HG02642 (cell line): ENCODE data around the gene VWA2.

Experiments used
- ATAC-seq: cut with Tn5 transposase; IDR thresholded peaks from one replicate; pipeline ENCODE4 v1.9.1; 2021; ENCODE audit warnings: mild to moderate bottlenecking; ENCODE audit not compliant: unreplicated experiment, poor library complexity

Gene VWA2

DNA sequence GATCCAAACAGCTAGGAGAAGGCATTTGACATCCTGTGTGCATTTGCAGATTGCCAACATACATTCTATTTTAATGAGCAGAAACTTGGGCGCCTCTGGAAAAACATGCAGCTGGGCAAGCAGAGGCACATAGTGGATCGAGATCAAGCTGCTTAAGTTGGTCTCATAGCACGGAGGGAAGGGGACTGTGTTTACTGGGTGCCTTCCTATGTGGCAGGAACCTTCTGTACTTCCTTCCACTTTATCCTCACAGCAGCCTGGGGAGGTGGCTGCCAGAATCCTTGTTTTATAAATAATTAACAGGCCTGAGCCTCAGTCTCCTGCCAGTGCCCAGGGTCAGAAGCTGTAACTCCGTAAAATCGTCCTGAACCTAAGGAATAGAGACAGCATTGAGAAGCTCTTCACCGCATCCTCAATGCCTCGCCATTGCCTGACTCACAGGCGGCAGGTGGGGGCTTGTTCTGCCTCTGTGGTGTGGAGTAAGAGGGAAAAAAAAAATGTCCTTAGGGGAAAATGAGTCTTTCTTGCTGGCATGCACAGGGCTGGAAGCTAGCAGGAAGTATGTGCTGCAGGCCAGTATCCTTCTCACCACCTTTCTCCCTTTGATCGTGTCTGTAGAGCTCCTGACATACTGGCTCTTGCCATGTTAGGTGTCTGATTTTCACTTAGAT is 6.2 kb downstream of the VWA2 start:
- no peak for ATAC-seq

DNA sequence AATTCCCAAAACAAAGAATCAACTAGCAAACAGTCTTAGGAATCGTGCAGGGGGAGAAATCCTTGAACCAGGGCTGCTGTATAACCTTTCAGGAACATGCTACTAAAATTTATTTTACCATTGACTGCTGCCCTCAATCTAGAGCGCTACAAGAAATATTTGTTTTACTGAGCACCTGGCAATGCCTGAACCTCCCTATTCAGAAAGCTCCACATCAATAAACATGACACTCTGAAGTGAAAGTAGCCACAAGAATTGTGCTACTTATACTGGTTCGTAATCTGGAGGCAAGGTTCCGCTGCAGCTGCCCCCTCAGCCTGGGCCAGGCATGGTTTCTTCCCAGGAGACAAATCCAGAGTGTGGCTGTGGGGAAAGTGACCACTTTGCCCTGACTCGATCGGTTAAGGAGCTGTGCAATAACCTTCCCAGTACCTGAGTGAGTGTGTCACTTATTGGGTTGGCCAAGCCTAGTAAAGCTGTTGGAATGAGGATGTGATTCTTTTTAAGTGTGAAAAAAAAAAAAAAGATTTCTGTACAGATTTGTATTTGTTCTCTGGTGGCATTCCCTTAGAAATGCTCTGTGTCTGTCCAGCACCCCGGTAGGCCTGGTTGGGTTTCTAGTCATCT is 7.7 kb downstream of the VWA2 start:
- ATAC-seq = no peak

DNA sequence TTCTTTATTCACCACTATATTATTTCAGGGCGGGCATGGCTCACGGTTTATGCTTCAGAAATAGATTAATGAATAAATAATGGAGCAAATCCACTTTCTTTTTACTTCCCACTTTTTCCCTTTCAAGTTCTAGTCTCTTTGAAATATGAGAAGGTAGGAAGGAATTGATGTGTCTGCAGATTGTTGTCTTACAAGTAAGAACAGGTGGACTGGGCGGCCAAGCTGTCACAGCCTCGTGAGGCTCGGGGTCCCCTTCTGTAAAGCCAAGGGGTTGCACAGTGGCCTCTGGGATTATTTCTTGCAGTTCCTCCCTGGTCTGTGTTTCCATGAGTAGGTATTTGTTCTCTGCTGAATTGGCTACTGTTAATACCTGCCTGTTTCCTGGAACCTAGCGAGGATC is 11.2 kb downstream of the VWA2 start:
- ATAC-seq = no peak

DNA sequence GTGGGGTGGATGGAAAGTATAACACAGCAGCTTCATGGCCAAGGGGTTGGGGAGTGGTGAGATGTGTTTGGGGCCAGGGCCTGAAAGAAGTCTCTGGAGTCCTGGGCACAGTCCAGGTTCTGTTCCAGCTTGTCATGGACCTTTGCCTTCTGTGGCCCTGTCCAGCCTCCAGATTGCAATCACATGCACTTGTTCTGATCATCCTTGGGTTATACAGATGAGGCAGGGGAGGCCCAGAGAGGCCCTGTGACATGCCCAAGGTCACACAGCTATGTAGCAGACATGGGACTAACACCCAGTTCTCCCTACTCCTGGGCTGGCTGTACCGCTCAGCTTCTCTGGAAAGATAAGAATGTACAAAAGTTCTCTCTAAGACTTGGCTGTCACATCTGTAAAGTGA is 11.7 kb downstream of the VWA2 start:
- no peak for ATAC-seq

DNA sequence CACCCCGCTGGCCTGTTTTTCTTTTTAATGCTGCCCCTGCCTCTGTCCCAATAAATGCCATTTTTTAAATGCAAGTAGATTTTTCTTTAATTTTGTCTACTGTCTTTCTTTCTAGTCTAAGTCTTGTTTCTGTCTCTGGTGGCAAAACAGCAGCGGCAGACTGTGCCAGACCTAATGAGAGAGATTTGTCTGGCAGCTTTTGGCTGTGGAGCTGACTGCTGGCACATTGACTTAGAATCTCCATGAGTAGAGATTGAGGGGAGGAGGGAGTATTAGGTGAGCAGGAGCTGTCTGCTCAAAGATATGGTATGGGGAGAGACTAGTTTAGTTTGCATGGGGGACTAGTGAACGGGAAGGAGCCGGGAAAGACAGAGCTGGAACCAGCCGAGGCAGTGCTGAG is 13.0 kb downstream of the VWA2 start:
- ATAC-seq = no peak

DNA sequence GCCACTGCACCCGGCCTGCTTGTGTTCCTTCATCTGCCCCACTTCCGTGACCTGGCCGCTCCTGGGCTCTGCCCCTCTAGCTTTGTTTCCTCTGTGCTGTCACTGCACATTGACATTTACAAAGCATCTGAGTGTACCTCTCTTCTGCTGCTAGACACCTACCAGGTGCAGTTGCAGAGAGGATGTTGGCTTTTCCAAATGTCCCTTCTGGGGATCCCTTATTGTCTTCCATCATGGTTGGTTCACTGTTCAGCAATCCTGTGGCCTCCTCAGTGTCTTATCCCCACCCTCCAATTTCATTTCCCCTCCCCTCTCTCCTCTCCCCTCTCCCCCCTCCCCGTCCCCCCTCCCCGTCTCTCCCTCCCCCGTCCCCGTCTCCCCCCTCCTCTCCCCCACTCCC is 13.8 kb downstream of the VWA2 start:
- no peak for ATAC-seq

DNA sequence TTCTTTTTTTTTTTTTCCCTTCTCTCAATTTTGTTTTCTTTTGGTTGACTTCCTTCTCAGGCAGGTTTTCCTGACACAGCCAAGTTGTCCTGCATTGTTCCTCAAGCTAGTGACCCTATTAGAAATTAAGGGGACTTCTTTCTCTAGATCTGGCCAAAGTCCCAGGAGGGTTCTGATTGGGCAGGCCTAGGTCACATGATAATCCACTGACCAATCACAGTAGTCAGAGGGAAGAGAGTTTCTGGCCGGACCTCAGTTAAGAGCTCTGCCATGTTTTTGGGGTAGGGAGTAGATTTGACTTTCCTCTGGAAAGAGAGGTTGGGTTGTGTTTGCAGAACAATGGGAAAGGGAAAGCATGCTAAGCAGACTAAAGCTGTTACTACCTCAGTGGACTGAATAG is 16.2 kb downstream of the VWA2 start:
- no peak for ATAC-seq

DNA sequence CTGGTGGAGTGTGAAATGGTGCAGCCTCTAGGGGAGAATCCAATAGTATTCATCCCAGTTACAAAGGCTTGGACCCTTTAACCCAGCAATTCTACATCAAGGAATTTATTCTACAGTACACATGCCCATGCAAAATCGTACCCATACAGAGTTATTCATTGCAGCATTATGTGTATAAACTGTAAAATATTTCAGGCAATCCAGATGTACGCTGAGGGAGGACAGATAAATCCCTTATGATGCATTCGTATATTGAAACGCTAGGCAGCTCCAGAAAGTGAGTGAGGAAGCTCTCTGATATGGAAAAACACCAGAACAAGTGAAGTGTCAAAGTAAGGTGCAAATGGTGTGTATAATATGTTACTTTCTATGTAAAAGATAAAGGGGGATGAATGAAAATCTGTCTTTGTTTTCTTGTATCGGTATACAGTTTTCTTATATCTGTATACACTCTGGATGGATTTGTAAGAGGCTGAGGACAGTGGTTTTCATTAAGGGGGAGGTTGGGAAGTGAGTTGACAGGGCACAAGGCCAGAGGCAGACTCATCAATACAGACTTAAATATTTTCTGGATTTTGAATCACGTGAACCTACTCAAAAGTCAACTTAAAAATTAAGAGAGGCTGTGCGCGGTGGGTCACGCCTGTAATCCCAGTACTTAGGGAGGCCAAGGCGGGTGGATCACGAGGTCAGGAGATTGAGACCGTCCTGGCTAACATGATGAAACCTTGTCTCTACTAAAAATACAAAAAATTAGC is 17.1 kb downstream of the VWA2 start:
- no peak for ATAC-seq

DNA sequence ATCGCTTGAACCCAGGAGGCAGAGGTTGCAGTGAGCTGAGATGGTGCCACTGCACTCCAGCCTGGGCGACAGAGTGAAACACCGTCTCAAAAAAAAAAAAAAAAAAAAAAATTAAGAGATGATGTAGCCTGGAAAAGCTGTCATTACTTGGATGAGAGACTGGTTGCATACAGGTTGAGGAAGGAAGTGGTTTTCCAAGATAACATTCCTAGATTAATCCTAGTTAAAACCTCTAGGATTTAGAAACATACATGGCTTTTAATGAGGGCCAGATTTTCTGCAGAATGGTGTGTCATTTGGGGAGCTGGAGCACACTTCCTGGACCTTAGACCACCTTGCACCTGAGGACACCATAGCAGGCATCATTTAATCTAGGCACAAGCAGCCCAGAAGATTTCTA is 17.8 kb downstream of the VWA2 start:
- ATAC-seq = no peak

DNA sequence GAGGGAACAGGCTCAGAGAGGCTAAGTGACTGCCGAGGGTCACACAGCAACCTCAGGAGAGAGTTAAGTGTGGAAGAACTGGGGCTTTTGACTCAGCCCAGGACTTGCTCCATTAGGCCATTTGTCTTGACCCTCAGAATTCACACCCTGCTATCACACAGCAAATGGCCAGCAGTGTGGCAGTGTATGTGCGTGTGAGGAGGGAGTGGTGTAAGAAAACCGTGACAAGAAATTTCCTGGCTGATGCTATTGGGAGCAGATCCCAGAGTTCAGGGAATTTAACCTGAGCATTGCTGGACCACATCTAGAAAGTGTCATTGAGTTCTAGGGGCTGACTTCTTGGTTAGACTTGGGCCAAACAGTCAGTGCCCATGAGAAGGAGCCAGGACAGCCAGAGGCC is 18.4 kb downstream of the VWA2 start:
- no peak for ATAC-seq

DNA sequence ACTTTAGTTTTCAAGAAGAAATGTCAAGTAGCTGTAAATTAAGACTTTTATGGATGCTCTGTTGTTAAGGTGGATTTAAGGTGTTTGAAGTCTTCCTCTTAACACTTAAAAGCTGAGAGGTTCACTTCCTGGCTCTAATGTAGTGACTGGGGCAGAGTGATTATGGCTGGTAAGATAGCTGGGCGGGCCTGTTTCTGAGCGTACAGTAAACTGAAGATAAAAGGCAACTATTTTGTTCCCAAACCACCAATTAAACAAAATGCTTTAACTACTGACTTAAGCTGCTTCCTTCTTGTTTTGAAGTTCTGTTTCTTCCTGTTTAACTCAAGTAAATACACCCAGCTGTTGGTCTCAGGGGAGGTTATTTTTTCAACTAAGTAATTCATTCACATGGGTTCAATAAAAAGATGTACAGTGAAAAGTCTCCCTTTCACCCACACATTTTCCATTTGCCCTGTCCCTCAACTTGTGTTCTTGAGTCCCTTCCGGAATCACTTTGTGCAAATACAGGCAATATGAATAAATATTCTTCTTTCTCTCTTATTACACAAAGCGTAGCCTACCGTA is 19.3 kb downstream of the VWA2 start:
- no peak for ATAC-seq

DNA sequence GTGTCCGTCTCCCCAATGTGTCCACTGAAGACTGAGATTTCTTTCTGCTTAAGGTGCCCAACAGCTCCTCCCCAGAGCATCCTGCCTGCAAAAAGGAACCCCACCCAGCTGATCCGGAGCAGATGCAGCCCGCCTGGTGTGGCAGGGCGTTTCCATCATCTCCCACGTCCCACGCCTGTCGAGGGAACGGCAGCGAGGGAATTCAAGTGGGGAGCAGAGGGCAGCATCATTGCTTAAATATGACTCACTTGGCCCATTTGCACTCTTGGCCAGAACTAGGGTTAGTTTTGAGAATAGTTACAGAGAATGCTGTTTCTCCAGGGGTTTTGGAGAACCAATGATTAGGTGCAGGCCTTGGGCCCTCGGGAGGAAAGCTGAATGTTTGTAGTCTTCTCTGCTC is 20.8 kb downstream of the VWA2 start:
- ATAC-seq = no peak

DNA sequence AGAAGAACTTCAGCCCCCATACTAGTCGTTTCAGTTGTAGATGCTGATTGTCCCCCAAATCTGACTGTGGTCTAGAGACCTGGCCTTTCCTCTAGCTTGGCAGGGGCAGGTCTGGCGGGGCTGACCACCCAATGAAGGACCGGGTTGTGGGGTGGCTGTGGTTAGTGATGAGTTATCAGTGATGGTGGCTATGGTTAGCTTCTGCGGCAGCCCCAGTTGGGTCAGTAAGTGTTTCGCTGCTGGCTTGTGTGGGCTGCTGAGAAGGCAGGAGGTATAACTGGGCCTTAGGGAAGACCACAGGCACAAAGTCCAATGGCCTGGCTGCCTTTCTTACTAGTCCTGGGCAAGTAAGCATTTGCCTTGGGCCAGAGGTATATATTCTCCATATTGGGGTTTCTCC is 21.3 kb downstream of the VWA2 start:
- no peak for ATAC-seq

DNA sequence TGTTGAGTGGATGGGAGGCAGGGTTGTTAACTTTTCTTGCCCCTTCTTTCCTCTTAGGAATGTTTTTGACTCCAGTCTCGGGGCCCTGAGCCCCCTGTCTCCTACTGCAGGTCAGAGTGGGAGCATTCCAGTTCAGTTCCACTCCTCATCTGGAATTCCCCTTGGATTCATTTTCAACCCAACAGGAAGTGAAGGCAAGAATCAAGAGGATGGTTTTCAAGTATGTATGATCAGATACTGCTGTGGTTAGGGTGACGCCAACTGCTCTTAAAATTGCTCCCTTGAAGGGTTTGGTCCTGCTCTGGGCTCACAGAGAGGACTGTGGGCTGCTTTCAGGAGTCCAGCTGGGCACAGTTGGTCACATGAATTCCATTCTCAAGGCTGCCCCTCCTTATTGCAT is 22.0 kb downstream of the VWA2 start:
- ATAC-seq = no peak

DNA sequence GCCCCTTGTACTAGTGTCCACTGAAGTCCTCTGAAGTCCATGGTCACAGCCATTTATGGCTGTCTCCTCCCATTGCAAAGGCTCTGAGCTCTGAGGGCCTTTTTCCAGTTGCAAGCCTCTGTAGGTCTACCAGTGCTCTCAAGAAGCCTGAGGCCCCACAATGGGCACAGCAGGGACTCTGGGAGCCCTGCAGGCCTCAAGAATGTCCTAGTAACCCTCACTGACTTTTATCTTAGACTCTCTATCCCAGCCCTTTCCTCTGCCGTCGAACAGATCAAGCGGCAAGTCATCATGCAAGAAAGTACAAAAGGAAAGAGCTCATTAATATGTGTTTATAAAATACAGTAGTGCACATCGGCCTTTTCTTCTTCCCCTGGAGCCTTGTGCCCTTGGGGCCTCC is 23.4 kb downstream of the VWA2 start:
- ATAC-seq = no peak

DNA sequence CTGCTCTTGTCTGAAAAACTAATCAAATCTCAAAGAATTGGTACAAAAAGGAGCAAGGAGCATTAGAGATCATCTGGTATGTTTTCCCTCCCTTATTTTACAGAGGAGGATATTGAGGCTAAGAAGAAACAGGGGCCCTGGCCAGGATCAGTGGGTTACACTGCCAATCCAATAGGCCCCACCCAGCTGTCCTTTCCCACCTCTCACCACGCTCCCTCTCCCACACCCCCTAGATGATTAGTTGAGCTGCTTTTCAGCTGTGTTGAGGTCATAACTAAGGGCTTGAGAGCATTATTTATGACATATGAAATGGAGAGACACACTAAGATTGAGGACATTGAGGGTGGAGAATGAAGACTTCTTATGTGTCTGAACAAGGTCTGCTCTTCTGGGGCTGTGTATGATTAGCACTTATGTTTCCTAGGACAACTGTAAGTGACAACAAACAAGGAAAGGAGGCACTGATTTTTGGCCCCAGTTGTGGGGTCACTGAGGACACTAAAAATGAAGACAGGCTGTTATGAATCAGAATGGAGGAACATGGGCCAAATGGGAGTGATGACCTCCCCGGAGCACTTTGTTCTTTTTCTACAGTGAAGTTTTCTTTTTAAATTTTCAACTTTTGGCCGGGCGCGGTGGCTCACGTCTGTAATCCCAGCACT is 26.5 kb downstream of the VWA2 start:
- no peak for ATAC-seq

DNA sequence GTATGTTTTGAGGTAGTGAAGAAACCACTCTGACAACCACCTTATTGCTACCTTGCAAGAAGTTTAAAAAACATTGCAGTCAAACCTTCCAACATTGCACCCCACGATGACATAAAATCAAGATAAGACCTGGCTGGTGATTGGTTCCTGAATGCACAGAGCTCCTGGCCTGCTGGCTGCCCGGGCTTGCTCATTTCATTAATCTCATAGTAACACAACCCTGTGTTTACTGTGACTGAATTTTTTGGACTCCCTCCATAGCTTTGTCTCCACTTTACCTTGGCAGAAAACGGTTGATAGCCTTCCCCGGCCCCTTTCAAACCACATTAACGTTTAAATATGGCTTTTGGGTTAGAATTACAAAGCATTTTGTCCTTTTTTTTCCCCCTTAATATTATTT is 27.5 kb downstream of the VWA2 start:
- no peak for ATAC-seq

DNA sequence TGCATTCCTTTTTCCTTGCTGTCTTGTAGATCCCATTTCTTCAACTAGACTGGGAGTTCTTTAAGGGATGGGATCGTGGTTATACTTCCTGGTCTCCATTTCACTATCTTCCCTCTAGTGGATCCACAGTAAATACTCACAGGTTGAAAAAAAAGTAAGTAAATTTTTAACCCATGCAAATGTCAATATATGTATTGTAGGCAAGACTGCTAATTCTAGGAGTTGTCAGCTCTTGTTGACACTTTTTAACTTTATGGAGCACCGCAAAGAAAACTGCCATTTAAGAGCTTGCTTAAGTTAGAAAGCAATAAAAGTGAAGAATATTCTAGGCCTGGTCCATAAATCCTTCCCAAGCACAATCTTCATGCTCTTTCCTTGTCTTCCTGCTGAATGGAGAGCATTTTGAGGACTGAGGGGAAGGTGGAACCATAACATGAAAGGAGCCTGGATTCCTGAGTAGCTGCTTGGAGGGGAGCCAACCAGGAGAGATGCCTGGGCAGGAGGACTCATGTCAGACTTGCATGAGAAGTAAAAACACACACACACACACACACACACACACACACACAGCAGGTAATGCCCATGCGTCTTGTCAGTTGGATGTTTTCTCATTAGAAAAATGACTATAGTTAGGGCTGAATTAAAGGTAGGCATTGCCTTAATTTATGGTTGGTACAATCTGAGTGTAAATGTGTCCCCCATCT is 32.2 kb downstream of the VWA2 start:
- ATAC-seq = no peak

DNA sequence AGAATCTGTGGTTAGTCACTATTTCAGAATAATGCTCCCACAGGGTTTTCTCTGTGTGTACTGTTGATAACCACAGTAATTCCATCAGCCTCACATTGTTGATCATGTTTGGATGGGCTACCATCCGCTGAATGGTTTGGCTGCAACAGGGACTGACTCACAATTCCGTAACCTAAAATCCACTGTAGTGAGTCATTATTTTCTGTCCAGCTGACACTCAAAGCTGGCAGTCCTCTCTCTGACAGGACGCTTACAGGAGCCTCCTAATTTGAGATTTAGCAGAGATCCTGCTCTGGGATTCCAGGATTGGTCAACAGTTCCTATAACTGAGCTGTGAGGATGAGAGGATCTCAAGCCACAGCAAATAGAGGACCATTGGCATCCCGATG is 32.7 kb downstream of the VWA2 start:
- no peak for ATAC-seq

DNA sequence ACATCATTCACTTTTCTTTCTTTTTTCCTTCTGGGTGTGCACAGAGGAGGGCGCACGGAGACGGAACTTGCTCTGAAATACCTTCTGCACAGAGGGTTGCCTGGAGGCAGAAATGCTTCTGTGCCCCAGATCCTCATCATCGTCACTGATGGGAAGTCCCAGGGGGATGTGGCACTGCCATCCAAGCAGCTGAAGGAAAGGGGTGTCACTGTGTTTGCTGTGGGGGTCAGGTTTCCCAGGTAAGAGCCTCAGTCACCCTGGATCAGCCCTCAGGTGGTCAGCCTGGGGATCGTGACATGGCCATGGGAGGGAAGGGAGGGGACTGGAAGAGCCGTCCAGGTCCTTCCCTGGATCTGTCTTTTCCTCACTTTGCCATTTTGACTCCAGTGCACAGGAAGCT is 33.6 kb downstream of the VWA2 start:
- no peak for ATAC-seq
